Peyer's patch (tissue), 4 donors: Measurements from ENCODE around the gene AFDN. TPM values are rescaled to one million over a fixed set of nuclear protein-coding genes. Genes with fewer than 3 reads are reported as not detected.
"Not testable (repeated sequence)": the region's sequence is repeated elsewhere in the genome, so short reads cannot be mapped to it uniquely, and the experiment has no call there.

Experiments
- DNase-seq, 3 donors: peaks; one replicate each; pipeline ENCODE4 v3.0.0-alpha.2; 2017 to 2019
- H3K27ac ChIP-seq, 4 donors: fragments of 200-600 bp; sonication (generic); one replicate each; pipeline ENCODE4 v1.5.1; 2016 to 2019
- H3K27me3 ChIP-seq, 2 donors: fragments of 200-600 bp; sonication (generic); one replicate each; pipeline ENCODE4 v1.5.1; 2019
- H3K36me3 ChIP-seq, 3 donors: fragments of 200-600 bp; sonication (generic); one replicate each; pipeline ENCODE4 v1.5.1; 2016 to 2019
- H3K4me1 ChIP-seq, 4 donors: fragments of 200-600 bp; sonication (generic); one replicate each; pipeline ENCODE4 v1.5.1; 2016 to 2019
- H3K4me3 ChIP-seq, 4 donors: fragments of 200-600 bp; sonication (generic); 1 replicate in 3 of 4; 2 replicates in 1 of 4; pipeline ENCODE4 v1.5.1; 2016 to 2019; ENCODE audit warnings: mild to moderate bottlenecking in 1 of 4
- H3K9me3 ChIP-seq, 4 donors: fragments of 200-600 bp; sonication (generic); one replicate each; pipeline ENCODE4 v1.5.1; 2016 to 2019; ENCODE audit warnings: mild to moderate bottlenecking in 1 of 4
- POLR2A ChIP-seq, 2 donors: fragments of 450-650 bp; IDR thresholded peaks; one replicate each; pipeline ENCODE4 v1.5.1; 2017; ENCODE audit warnings: antibody characterized with exemption in 2 of 2, mild to moderate bottlenecking in 2 of 2, moderate library complexity in 2 of 2
- total RNA-seq, 4 donors: library from RNA; depleted of rRNA; stranded (reverse); fragments of >200 nt; gene quantifications; one replicate each; pipeline ENCODE4 v1.1.0, GENCODE V29; 2016
- TF ChIP-seq, protein P1 (sequence below), 6 experiments: fragments of 450-650 bp in 4 of 6; fragments of 200-600 bp in 2 of 6; sonication (generic) in 1 of 6; IDR thresholded peaks; one replicate each; pipeline ENCODE4 v1.5.1; 2017 to 2019; ENCODE audit warnings: antibody characterized with exemption in 6 of 6, mild to moderate bottlenecking in 3 of 6, moderate library complexity in 1 of 6

AFDN gene
- total RNA-seq, 4 donors from 2014 or later = 265 to 326 (median 313) TPM

DNA sequence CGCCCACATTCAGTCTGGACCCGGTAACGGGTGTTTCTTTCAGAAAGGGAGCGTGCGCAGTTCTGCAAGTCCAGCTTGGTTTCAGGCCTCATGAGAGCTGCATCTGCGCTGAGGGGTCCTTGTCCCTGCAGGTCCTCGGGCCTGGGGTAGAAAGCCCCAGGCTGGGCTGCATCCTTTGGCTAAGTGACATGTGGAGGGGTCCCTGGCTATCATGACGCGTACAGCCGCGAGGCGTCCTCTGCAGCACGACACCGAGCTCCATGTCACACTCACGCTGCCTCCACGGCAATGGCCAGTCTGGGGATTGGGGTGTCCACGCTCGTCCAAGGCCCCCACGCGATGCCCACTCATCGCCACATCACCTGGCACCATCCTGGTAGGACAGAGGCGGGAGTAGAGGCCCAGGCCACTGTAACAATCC lies 169.0 kb downstream of the AFDN start:
- H3K27ac ChIP-seq = no peak overlapping the region
- no peaks in the 10 kb centered on the region for H3K36me3 ChIP-seq
- H3K4me3 ChIP-seq = no peak overlapping the region
- H3K4me1 ChIP-seq = no peaks in the 10 kb centered on the region
- no peak for DNase-seq
- no peaks in the 10 kb centered on the region for H3K27me3 ChIP-seq
- no peak for TF ChIP-seq POLR2A (IDR thresholded peaks at IDR 0.05)
- no peaks in the 10 kb centered on the region for H3K9me3 ChIP-seq

DNA sequence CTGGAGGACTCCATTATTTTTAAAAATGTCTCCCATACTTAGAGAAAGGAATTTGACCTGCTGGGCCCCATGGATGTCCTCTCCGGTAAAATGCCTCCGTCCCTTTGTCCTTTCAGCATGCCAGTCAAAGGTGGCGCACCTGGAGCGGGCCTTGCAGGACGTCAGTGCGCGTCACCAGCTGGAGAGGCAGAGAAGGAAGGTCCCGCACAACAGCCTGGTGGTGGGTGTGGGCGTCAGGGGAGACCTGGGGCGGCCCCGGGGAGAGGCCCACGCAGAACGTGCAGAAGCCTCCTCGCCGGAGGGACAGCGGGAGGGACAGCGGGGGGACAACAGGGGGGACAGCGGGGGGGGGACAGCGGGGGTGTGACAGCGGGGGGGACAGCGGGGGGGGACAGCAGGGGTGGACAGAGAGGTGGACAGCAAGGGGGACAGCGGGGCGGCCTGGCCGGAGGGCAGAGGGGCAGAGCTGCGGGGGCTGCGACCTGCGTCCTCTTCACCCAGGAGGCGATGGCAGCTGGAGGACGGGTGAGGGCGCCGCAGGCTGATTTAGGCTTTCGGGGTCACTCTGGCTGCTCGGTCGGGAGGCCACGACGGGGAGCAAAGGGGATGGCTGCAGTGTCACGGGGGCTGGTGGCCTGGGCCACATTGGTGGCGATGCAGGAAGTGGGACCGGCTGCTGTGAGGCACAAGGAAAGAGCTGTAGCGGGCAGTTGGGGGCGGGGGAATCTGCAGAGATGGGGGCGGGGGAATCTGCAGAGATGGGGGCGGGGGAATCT lies 169.9 kb downstream of the AFDN start:
- no peaks in the 10 kb centered on the region for H3K9me3 ChIP-seq
- DNase-seq = no peak
- H3K27ac ChIP-seq = no peak overlapping the region
- no peaks in the 10 kb centered on the region for H3K27me3 ChIP-seq
- H3K36me3 ChIP-seq = no peaks in the 10 kb centered on the region
- H3K4me1 ChIP-seq = no peaks in the 10 kb centered on the region
- TF ChIP-seq, protein P1, sequence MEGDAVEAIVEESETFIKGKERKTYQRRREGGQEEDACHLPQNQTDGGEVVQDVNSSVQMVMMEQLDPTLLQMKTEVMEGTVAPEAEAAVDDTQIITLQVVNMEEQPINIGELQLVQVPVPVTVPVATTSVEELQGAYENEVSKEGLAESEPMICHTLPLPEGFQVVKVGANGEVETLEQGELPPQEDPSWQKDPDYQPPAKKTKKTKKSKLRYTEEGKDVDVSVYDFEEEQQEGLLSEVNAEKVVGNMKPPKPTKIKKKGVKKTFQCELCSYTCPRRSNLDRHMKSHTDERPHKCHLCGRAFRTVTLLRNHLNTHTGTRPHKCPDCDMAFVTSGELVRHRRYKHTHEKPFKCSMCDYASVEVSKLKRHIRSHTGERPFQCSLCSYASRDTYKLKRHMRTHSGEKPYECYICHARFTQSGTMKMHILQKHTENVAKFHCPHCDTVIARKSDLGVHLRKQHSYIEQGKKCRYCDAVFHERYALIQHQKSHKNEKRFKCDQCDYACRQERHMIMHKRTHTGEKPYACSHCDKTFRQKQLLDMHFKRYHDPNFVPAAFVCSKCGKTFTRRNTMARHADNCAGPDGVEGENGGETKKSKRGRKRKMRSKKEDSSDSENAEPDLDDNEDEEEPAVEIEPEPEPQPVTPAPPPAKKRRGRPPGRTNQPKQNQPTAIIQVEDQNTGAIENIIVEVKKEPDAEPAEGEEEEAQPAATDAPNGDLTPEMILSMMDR (IDR thresholded peaks at IDR 0.05) = no peak
- TF ChIP-seq POLR2A (IDR thresholded peaks at IDR 0.05) = no peak
- H3K4me3 ChIP-seq = no peak overlapping the region

DNA sequence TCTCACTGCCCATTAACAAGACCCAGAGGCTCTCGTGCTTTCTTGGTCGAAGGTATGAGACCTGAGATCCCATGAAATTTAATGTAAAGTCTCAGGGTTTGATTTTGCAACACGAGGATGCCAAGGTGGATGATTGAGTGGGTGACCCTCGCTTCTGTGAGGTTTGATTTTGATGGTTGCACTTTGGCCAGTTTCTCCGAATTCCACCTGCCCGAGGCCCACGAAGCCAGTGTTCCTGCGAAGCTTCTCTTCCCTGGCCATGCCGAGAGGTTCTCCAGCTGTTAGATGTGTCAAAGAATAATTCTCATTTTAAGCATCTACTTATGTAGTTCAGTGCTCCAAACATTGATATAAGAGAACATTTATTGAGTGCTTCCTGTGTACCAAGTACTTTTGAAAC lies 170.9 kb downstream of the AFDN start, which contains the start of gene KIF25:
Gene KIF25 (plus strand): TSS at position 30 of the 400 bp plus-strand sequence. CDS start 31,915 bp downstream, outside the sequence.
- no peak for DNase-seq
- no peaks in the 10 kb centered on the region for H3K9me3 ChIP-seq

DNA sequence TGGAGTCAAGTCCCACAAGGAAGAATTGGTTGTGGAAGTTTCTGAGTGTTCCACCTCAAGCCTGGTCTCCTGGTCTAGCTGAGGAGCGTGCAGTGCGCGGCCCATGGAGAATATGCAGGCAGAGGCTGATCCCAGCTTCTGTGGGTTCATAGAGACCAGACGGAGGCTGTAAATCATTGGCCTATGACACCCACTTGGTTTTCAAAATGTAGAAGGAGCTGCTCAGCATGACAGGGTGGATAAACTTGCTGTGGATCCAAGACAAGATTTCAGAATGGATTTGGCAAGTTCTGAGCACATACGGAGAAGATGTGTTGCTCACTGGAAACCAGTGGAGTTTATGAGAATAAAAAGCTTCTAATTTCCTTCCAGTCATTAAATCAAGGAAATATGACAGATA lies 171.5 kb downstream of the AFDN start:
- TF ChIP-seq, protein P1 (IDR thresholded peaks at IDR 0.05) = no peak
- no peak for TF ChIP-seq POLR2A (IDR thresholded peaks at IDR 0.05)
- no peak overlapping the region for H3K4me3 ChIP-seq
- no peaks in the 10 kb centered on the region for H3K36me3 ChIP-seq
- no peaks in the 10 kb centered on the region for H3K9me3 ChIP-seq
- H3K4me1 ChIP-seq = no peaks in the 10 kb centered on the region
- H3K27me3 ChIP-seq = no peaks in the 10 kb centered on the region
- no peak overlapping the region for H3K27ac ChIP-seq
- DNase-seq = no peak

More for the DNA sequence above, 170.9 kb downstream of the AFDN start, which contains the start of gene KIF25:
- Histone ChIP-seq H3K27me3 (no peaks in the 10 kb centered on the region), H3K27ac (no peak within 1 kb of the TSS), H3K36me3 (no peaks in the 10 kb centered on the region), H3K4me3 (no peak within 1 kb of the TSS), H3K4me1 (no peaks in the 10 kb centered on the region)
- no peak for TF ChIP-seq POLR2A (IDR thresholded peaks at IDR 0.05)
- TF ChIP-seq, protein P1 (IDR thresholded peaks at IDR 0.05) = no peak

DNA sequence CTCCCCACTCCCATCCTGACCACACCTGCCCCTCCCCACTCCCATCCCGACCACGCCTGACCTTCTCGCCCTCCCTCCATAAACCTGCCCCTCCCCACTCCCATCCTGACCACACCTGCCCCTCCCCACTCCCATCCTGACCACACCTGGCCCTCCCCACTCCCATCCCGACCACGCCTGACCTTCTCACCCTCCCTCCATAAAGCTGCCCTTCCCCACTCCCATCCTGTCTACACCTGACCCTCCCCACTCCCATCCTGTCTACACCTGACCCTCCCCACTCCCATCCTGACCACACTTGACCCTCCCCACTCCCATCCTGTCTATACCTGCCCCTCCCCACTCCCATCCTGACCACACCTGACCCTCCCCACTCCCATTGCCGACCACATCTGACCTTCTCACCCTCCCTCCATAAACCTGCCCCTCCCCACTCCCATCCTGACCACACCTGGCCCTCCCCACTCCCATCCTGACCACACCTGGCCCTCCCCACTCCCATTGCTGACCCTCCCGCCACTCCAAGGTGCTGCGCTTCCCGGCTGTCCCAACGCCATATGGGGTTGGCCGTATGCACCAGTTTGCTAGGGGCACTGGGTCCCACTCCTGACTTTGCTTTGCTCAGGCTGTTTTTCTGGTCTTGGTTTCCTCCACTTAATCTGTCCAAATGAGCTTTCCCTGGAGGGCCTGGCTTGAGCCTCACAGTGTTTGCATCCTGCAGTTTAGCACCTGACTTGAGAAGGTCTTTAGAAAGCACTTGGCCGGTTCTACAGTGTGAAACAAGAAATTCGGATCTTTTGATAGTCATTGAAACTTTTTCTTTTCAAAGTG lies 173.7 kb downstream of the AFDN start:
- no peaks in the 10 kb centered on the region for H3K9me3 ChIP-seq
- H3K27me3 ChIP-seq = no peaks in the 10 kb centered on the region
- no peak for TF ChIP-seq POLR2A (IDR thresholded peaks at IDR 0.05)
- TF ChIP-seq, protein P1 (IDR thresholded peaks at IDR 0.05) = no peak
- no peak for DNase-seq
- H3K4me3 ChIP-seq = no peak overlapping the region
- no peaks in the 10 kb centered on the region for H3K4me1 ChIP-seq
- no peaks in the 10 kb centered on the region for H3K36me3 ChIP-seq
- H3K27ac ChIP-seq = no peak overlapping the region

DNA sequence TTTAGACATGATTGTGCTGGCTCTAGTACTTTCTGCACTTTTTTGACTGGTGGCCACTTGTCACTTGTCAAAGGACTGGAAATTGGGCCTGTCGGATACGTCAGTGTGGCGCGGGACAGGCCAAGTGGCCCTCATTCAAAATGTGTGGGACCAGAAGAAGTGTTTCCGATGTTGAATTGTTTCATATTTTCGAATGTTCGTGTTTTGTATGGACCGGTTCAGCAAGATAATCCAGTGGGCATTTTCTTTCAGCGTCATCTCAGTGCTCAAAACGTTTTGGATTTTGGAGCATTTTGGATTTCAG lies 174.3 kb downstream of the AFDN start:
- no peaks in the 10 kb centered on the region for H3K36me3 ChIP-seq
- no peaks in the 10 kb centered on the region for H3K9me3 ChIP-seq
- H3K27me3 ChIP-seq = no peaks in the 10 kb centered on the region
- DNase-seq = no peak
- no peak overlapping the region for H3K27ac ChIP-seq
- TF ChIP-seq, protein P1 (IDR thresholded peaks at IDR 0.05) = no peak
- TF ChIP-seq POLR2A (IDR thresholded peaks at IDR 0.05) = no peak
- no peaks in the 10 kb centered on the region for H3K4me1 ChIP-seq
- H3K4me3 ChIP-seq = no peak overlapping the region

DNA sequence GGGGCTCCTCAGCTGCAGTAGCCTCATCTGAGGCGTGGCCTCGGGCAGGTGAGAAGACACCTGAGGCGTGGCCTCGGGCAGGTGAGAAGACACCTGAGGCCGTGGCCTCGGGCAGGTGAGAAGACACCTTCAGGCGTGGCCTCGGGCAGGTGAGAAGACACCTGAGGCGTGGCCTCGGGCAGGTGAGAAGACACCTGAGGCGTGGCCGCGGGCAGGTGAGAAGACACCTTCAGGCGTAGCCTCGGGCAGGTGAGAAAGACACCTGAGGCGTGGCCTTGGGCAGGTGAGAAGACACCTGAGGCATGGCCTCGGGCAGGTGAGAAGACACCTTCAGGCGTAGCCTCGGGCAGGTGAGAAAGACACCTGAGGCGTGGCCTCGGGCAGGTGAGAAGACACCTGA lies 174.8 kb downstream of the AFDN start:
- not testable (repeated sequence) for DNase-seq, H3K9me3 ChIP-seq, H3K4me1 ChIP-seq, H3K36me3 ChIP-seq, H3K27ac ChIP-seq, H3K27me3 ChIP-seq, H3K4me3 ChIP-seq
